Stimulated activated CD8-positive, alpha-beta memory T cell treated with anti-CD3 and anti-CD28 coated beads, Interleukin-4, amount 100 ng/mL, for 1 hour (primary cell): Measurements from ENCODE around the gene RELA.
A peak's percentile ranks its signal among the peaks of the same experiment; 100 is the strongest.
"Not testable (repeated sequence)": the region's sequence is repeated elsewhere in the genome, so short reads cannot be mapped to it uniquely, and the experiment has no call there.

Experiments used
- DNase-seq, 2 donors: peaks; one replicate each; pipeline ENCODE4 v3.0.0-alpha.2; 2020; ENCODE audit warnings: low read depth in 2 of 2, low spot score in 1 of 2

RELA gene

DNA sequence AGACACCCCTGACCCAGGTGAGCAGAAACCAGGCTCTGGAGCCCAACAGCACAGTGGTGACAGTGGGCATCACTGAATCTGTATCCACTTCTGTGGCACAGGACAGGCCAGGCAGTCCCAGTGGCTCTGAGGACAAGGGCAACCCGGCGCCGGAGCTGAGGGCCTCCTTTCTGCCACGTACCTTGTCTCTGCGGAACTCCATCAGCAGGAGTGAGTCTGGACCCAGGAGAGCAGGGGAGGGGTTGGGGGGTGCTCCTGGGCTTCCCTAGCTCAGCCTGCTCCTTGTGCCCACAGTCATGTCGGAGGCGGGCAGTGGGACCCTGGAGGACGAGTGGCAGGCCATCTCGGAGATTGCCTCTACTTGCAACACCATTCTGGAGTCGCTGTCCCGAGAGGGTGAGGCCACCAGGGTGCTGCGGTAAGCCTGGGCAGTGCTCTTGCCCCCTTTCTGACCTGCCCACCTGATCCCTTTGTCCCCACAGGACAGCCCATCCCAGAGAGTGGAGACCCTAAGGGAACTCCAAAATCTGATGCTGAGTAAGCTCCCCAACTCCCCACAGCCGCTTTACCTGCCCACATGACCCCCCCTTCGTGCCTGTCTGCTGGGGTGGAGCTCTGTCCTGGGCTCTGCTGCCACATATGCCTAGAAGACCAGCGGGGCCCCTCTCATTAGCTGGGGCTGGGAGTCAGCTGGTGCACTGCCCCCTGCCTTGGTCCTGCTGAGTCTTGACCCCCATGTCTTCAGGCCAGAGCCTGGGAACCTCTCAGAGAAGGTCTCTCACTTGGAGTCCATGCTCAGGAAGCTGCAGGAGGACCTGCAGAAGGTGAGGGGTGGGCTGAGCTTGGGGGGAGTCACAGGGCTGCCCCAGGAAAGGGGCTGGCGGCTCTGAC lies 12.8 kb downstream of the RELA start:
- no peak for DNase-seq

DNA sequence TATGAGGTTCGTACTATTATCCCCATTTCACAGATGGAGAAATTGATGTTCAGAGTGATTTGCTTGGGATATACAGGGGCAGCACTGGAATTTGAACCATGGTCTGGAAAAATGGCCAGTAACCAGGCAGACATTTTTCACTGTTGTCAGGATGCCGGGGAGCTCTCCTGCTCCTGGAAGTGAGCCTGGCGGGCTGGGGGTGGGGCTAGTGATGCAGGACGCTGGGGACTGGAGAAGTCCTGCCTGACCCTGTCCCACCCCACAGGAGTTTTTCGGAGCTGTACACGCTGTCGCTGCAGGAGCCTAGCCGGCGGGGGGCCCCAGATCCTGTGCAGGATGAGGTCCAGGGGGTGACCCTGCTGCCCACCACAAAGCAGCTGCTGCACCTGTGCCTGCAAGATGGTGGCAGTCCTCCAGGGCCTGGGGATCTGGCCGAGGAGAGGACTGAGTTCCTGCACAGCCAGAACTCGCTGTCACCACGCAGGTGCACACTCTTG lies 13.7 kb downstream of the RELA start:
- no peak for DNase-seq

DNA sequence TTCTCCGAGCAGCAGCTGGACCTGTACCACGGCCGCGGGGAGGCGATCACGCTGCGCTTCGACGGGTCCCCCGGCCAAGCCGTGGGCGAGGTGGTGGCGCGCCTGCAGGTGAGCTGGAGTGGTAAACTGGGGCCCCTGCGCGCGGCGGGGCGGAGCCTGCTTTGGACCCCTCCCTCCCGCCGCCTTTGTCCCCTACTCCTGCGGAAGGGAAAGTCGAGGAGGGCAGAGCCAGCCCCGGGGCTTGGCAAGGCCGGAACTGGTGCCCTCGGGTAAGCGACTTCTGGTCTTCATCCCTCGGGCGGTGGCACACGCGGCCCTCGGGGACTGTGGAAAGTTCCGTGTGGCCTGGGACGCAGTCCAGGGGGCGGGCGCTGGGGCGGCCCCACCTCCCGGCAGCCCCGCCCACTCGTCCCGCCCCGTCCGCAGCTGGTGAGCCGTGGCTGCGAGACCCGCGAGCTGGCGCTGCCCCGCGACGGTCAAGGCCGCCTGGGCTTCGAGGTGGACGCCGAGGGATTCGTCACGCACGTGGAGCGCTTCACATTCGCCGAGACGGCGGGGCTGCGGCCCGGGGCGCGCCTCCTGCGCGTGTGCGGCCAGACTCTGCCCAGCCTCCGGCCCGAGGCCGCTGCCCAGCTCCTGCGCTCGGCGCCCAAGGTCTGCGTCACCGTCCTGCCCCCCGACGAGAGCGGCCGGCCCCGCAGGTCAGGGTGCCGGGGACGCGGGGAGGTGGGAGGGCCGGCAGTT lies 15.6 kb downstream of the RELA start:
- DNase-seq: no peak

- DNase-seq: no peak
Observed at GRCh38 chr11:65646288-65646957, 16.3 kb downstream of the RELA start.

DNA sequence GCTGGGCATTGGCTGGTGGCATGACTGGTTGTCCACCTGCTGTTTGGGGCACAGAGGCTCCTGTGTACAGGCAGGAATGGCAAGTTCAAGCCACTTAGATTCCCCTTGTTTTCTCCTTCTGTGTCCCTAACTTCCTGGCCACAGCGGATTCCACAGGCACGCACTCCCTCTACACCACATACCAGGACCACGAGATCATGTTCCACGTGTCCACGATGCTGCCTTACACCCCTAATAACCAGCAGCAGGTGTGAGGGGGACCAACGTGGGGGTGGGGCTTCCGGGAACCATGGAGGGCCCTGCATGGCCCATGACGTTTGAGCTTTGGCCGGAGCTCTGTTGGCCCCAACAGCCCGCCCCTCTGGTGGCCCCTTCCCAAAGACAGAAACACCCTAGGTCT lies 17.0 kb downstream of the RELA start:
- DNase-seq: no peak

DNA sequence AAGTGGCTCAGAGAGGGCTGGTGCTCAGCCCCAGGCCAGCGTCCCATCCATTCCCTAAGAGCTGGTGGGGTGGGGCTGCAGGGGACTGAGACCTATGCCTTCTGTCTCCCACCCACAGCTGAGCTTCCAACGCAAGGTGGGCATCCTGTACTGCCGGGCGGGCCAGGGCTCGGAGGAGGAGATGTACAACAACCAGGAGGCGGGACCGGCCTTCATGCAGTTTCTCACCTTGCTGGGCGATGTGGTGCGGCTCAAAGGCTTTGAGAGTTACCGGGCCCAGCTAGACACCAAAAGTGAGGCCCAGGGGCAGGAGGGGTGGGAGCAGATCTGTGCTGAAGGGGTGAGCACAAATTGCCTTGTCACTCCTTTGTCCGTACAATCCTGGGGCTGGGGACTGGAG lies 17.9 kb downstream of the RELA start:
- DNase-seq: no peak

DNA sequence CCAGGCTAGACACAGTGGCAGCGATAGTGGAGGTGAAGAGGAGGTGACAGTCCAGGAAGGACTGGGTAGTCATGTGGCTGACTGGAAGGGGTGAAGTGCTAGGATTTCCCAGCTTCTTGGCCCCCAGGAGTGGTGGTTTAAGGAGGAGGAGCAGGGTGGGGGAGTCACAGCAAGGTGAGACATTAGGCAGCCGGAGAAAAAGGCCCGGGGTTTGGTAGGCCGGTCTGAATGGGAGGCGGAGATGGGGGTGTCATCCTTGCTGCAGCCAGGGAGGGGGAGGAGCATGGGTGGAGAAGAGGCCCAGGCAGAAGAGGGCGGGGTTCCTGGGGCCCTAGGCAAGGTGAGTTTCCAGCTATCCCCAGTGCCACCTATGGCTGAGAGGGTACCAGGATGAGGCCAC lies 18.7 kb downstream of the RELA start:
- DNase-seq: no peak

- no peak for DNase-seq
Observed at GRCh38 chr11:65642014-65642671, 20.6 kb downstream of the RELA start.

- no peak for DNase-seq
Observed at GRCh38 chr11:65641297-65642013, 21.3 kb downstream of the RELA start.

DNA sequence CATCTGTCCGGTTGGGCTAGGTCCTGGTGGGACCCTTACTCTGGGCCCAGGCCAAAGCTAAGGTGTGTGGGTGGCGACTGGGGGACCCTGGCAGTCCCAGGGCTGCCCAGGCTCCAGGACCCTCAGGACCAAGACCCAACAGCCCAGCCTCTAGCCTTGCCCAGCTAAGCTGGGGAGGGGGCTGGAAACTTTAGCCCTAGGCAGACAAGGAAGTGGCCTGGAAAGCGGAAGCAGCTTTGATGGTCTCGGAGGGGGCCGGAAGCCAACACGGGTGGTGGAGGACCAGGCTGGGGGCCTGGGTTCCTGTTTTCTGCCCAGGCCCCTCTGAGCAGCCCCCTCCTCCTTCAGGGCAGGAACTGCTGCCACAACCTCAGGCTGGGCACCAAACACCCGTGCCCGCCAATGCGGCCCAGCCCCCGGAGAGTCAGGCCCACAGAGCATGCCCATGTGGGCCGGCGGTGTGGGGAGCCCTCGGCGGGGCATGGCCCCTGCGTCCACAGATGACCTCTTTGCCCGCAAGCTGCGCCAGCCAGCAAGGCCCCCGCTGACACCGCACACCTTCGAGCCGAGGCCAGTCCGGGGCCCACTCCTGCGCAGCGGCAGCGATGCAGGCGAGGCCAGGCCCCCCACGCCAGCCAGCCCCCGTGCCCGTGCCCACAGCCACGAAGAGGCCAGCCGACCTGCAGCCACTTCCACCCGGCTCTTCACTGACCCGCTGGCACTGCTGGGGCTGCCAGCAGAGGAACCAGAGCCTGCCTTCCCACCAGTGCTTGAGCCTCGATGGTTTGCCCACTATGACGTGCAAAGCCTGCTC lies 22.0 kb downstream of the RELA start:
- no peak for DNase-seq

- DNase-seq: peak in 1 of 2 donors; percentile 42
Observed at GRCh38 chr11:65639623-65640482, 22.9 kb downstream of the RELA start.

DNA sequence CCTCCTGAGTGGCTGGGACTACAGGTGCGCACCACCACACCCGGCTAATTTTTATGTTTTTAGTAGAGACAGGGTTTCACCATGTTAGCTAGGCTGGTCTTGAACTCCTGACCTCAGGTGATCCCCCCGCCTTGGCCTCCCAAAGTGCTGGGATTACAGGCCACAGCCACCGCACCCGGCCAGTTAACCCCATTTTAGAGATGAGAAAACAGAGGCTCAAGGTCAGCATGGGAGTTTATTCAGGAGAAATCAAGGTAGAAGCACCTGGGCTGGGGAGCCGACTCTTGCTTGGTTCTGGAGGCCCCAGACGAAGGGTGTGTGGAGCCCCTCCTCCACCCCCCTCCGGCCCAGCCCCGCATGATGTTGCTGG lies 23.5 kb downstream of the RELA start:
- not testable (repeated sequence) for DNase-seq

DNA sequence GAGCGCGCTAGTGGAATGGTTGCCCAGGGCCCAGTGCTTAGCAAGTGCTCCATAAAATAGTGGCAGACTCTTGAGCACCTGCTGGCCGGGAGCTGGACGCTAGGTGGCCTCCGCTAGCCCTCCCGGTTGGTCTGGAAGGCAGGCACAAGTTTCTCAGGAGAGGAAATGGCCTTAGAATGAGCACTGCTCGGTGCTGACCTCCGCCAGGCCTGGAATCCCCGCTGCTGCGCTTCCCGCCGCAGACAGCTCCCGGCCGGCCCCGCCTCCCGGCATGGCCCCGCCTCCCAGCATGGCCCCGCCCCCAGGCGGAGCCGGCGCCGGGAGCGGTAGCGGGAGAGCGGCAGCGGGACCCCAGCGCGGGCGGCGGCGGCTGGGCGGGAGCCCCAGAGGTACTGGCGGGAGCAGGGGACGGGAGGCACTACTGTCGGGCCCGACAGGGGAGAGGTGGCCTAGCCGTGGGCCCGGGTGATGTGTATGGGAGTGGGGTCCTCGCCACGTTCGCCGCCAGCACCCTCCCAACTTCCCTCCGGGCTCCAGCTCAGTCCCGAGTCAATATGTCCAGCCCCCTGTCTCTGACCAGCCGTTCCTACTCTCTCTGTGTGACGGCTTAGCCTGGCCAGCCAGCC lies 24.8 kb downstream of the RELA start, which contains the start of gene SIPA1:
Gene SIPA1 (plus strand): TSS at position 308 of the 626 bp plus-strand sequence. CDS start 2,821 bp downstream, outside the sequence.
- peak in 1 of 2 donors; percentile 57 for DNase-seq

DNA sequence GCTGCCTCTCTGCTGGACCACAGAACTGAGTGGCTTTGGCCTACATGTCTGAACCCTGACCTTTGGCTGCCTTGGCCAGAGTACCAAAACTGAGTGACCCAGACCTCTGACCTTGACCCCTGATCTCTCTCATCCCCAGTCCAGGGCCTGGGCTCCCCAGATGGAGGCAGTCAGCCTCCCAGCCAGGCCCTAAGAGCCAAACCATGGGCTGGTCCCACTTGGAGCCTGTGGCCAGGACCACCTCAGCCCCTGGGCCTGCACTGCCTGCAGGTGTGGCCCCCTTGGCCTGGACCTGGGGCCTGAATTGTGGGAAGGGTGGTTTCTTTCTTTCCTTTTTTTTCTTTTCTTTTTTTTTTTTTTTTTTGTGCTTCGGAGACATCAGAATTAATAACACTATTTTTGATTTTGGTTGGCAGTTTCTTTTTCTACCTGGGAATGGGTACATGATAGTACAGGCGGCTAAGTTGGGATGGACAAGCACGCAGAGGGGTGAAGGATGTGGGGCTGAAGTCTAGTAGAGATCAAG lies 25.6 kb downstream of the RELA start:
- DNase-seq: no peak

DNA sequence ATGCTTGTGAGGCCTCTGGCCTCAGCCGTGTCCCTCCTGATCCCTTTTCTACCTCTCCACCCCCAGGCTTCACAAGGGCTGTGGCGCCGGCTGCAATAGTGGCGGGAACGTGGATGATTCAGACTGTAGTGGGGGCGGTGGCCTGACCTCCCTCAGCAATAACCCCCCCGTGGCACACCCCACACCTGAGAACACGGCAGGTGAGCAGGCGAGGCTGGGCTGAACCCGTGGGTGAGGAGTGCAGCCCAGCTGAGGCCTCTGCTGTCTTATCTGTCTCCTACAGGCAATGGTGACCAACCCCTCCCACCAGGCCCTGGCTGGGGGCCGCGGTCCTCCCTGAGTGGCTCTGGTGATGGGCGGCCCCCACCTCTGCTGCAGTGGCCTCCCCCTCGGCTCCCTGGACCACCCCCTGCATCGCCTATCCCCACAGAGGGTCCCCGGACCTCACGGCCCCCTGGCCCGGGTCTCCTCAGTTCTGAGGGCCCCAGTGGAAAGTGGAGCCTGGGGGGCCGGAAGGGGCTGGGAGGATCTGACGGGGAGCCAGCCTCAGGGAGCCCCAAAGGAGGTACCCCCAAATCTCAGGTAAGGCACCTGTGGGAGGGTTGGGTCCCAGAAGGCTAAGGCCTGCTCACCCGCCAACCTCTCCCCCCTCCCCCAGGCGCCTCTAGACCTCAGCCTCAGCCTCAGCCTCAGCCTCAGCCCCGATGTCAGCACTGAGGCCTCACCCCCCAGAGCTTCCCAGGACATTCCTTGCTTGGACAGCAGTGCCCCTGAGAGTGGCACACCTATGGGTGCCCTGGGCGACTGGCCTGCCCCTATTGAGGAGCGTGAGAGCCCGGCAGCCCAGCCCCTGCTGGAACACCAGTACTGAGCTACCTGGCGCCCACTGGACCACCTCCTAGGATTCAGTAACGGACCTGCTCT lies 26.3 kb downstream of the RELA start:
- DNase-seq: no peak

- no peak for DNase-seq
Observed at GRCh38 chr11:65634905-65635731, 27.6 kb downstream of the RELA start.
